ENCODE data around the gene DEXI. TPM values are rescaled to one million over a fixed set of nuclear protein-coding genes. Genes with fewer than 3 reads are reported as not detected.

Gene DEXI
- 42.8 TPM for total RNA-seq

- Histone ChIP-seq H3K9me3 (ENCODE audit: control insufficient read depth in 3 of 3, low read length in 3 of 3) (no peaks in the 10 kb centered on the region), H3K27ac (ENCODE audit: low read depth, low read length) (peak within 1 kb of the TSS; percentile 82), H3K27me3 (ENCODE audit: control insufficient read depth in 3 of 3, insufficient read depth in 3 of 3, low read length in 3 of 3) (no peaks in the 10 kb centered on the region), H3K9ac (ENCODE audit: low read depth in 1 of 3, low read length in 3 of 3) (peak within 1 kb of the TSS; percentile 86 to 97 (median 91)), H3K36me3 (ENCODE audit: control insufficient read depth in 3 of 3, insufficient read depth in 3 of 3, low read length in 3 of 3) (peaks cover 0 to 2% (median 0%) of the 10 kb centered on the region in 3 donors), H3K4me3 (ENCODE audit: low read length in 3 of 3) (peak within 1 kb of the TSS; percentile 82 to 95 (median 95)), H3K4me1 (ENCODE audit: control insufficient read depth in 3 of 3, insufficient read depth in 3 of 3, low read length in 3 of 3) (peaks cover 64 to 78% (median 75%) of the 10 kb centered on the region in 3 donors)
Measured at GRCh38 chr16:10942352-10943063, at the start of gene DEXI. TSS of gene DEXI (minus strand) at chr16:10942468. CDS start at chr16:10942005, 463 bp downstream.

- Histone ChIP-seq H3K27me3 (ENCODE audit: control insufficient read depth in 3 of 3, insufficient read depth in 3 of 3, low read length in 3 of 3) (no peaks in the 10 kb centered on the region), H3K4me3 (ENCODE audit: low read length in 3 of 3) (no peak overlapping the region), H3K9me3 (ENCODE audit: control insufficient read depth in 3 of 3, low read length in 3 of 3) (no peaks in the 10 kb centered on the region), H3K4me1 (ENCODE audit: control insufficient read depth in 3 of 3, insufficient read depth in 3 of 3, low read length in 3 of 3) (peaks cover 0 to 8% (median 7%) of the 10 kb centered on the region in 3 donors), H3K36me3 (ENCODE audit: control insufficient read depth in 3 of 3, insufficient read depth in 3 of 3, low read length in 3 of 3) (peaks cover 16 to 20% (median 17%) of the 10 kb centered on the region in 3 donors), H3K9ac (ENCODE audit: low read depth in 1 of 3, low read length in 3 of 3) (no peak overlapping the region), H3K27ac (ENCODE audit: low read depth, low read length) (no peak overlapping the region)
Measured at GRCh38 chr16:10990378-10990777, 48.1 kb upstream of the DEXI start.

- Histone ChIP-seq H3K4me1 (ENCODE audit: control insufficient read depth in 3 of 3, insufficient read depth in 3 of 3, low read length in 3 of 3) (peaks cover 0 to 8% (median 7%) of the 10 kb centered on the region in 3 donors), H3K9me3 (ENCODE audit: control insufficient read depth in 3 of 3, low read length in 3 of 3) (no peaks in the 10 kb centered on the region), H3K27me3 (ENCODE audit: control insufficient read depth in 3 of 3, insufficient read depth in 3 of 3, low read length in 3 of 3) (no peaks in the 10 kb centered on the region), H3K4me3 (ENCODE audit: low read length in 3 of 3) (no peak overlapping the region), H3K27ac (ENCODE audit: low read depth, low read length) (no peak overlapping the region), H3K36me3 (ENCODE audit: control insufficient read depth in 3 of 3, insufficient read depth in 3 of 3, low read length in 3 of 3) (peaks cover 14 to 17% (median 15%) of the 10 kb centered on the region in 3 donors), H3K9ac (ENCODE audit: low read depth in 1 of 3, low read length in 3 of 3) (peak overlapping the region in 1 of 3 donors; percentile 11)
Measured at GRCh38 chr16:10989559-10989958, 47.3 kb upstream of the DEXI start.

GRCh38 chr16:10988879-10989278 is 46.6 kb upstream of the DEXI start:
- H3K4me1 ChIP-seq (ENCODE audit: control insufficient read depth in 3 of 3, insufficient read depth in 3 of 3, low read length in 3 of 3), result peaks cover 0 to 8% (median 7%) of the 10 kb centered on the region in 3 donors
- H3K36me3 ChIP-seq (ENCODE audit: control insufficient read depth in 3 of 3, insufficient read depth in 3 of 3, low read length in 3 of 3), result peaks cover 9 to 12% (median 9%) of the 10 kb centered on the region in 3 donors

DNA sequence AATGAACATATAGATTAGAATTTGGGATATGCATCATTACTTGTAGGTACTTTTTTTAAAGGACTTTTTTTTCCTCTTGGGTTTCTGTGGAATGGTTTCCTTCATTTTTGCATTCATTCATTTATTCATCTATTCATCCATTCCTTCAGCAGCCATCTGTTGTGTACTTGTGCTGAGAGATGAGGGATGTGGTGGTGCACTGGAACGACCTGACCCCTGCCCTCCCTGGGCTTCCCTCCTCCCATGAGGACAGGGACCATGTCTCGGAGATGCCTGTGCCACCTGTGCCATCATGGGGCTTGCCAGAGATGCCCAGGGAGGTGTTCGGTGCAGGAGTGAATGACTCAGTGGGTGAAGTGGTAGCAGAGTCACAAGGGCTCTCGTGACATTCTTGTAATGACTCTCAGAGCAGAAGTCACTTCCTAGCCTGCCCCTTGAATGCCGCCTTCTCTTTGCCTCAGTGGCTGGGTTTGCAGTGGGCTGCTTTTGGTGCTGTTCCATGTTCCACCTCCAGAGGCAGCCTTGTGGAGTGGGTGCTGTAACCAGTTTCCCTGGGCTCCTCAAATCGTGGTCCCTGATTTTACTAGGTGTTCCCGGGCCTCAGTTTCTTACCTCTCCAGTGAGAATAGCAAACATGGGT is 46.0 kb upstream of the DEXI start:
- Histone ChIP-seq H3K9ac (ENCODE audit: low read depth in 1 of 3, low read length in 3 of 3) (no peak overlapping the region), H3K27me3 (ENCODE audit: control insufficient read depth in 3 of 3, insufficient read depth in 3 of 3, low read length in 3 of 3) (no peaks in the 10 kb centered on the region), H3K9me3 (ENCODE audit: control insufficient read depth in 3 of 3, low read length in 3 of 3) (no peaks in the 10 kb centered on the region), H3K4me3 (ENCODE audit: low read length in 3 of 3) (no peak overlapping the region), H3K27ac (ENCODE audit: low read depth, low read length) (no peak overlapping the region), H3K4me1 (ENCODE audit: control insufficient read depth in 3 of 3, insufficient read depth in 3 of 3, low read length in 3 of 3) (peaks cover 0 to 8% (median 7%) of the 10 kb centered on the region in 3 donors), H3K36me3 (ENCODE audit: control insufficient read depth in 3 of 3, insufficient read depth in 3 of 3, low read length in 3 of 3) (peaks cover 7 to 12% (median 11%) of the 10 kb centered on the region in 3 donors)

More at GRCh38 chr16:10988879-10989278, 46.6 kb upstream of the DEXI start:
- H3K27me3 ChIP-seq (ENCODE audit: control insufficient read depth in 3 of 3, insufficient read depth in 3 of 3, low read length in 3 of 3), result no peaks in the 10 kb centered on the region
- H3K9me3 ChIP-seq (ENCODE audit: control insufficient read depth in 3 of 3, low read length in 3 of 3), result no peaks in the 10 kb centered on the region
- no peak overlapping the region for H3K4me3 ChIP-seq (ENCODE audit: low read length in 3 of 3)
- no peak overlapping the region for H3K9ac ChIP-seq (ENCODE audit: low read depth in 1 of 3, low read length in 3 of 3)
- no peak overlapping the region for H3K27ac ChIP-seq (ENCODE audit: low read depth, low read length)

- H3K27ac ChIP-seq (ENCODE audit: low read depth, low read length), result no peak overlapping the region
- no peak overlapping the region for H3K4me3 ChIP-seq (ENCODE audit: low read length in 3 of 3)
- no peak overlapping the region for H3K9ac ChIP-seq (ENCODE audit: low read depth in 1 of 3, low read length in 3 of 3)
- peaks cover 7 to 16% (median 15%) of the 10 kb centered on the region in 3 donors for H3K36me3 ChIP-seq (ENCODE audit: control insufficient read depth in 3 of 3, insufficient read depth in 3 of 3, low read length in 3 of 3)
- peaks cover 0 to 8% (median 7%) of the 10 kb centered on the region in 3 donors for H3K4me1 ChIP-seq (ENCODE audit: control insufficient read depth in 3 of 3, insufficient read depth in 3 of 3, low read length in 3 of 3)
- H3K9me3 ChIP-seq (ENCODE audit: control insufficient read depth in 3 of 3, low read length in 3 of 3), result no peaks in the 10 kb centered on the region
- no peaks in the 10 kb centered on the region for H3K27me3 ChIP-seq (ENCODE audit: control insufficient read depth in 3 of 3, insufficient read depth in 3 of 3, low read length in 3 of 3)
Measured at GRCh38 chr16:10987361-10988163, 45.3 kb upstream of the DEXI start.

DNA sequence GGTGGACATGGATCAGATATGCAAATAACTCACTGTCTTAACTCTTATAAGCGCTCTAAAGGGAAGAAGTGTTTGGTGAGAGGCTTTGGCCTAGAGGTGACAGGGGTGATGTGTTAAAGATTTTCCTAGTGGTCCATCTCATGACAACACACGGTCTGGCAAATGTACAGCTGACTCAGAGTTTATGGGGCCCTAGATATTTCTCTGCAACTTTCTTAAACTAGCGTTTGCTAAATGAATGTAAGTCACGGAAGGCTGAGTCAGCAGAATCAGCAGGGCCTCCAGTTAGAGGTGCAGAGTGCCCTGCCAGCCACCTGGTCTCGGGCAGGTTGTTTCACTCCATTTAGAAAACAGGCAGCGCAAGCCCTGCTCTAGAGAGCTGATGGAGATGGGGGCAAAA is 42.2 kb upstream of the DEXI start:
- no peaks in the 10 kb centered on the region for H3K27me3 ChIP-seq (ENCODE audit: control insufficient read depth in 3 of 3, insufficient read depth in 3 of 3, low read length in 3 of 3)
- H3K4me1 ChIP-seq (ENCODE audit: control insufficient read depth in 3 of 3, insufficient read depth in 3 of 3, low read length in 3 of 3), result peaks cover 6 to 18% (median 10%) of the 10 kb centered on the region in 3 donors
- H3K9me3 ChIP-seq (ENCODE audit: control insufficient read depth in 3 of 3, low read length in 3 of 3), result no peaks in the 10 kb centered on the region
- H3K9ac ChIP-seq (ENCODE audit: low read depth in 1 of 3, low read length in 3 of 3), result no peak overlapping the region
- peaks cover 2 to 21% (median 16%) of the 10 kb centered on the region in 3 donors for H3K36me3 ChIP-seq (ENCODE audit: control insufficient read depth in 3 of 3, insufficient read depth in 3 of 3, low read length in 3 of 3)
- no peak overlapping the region for H3K27ac ChIP-seq (ENCODE audit: low read depth, low read length)
- H3K4me3 ChIP-seq (ENCODE audit: low read length in 3 of 3), result no peak overlapping the region

- H3K4me3 ChIP-seq (ENCODE audit: low read length in 3 of 3), result no peak overlapping the region
- H3K27me3 ChIP-seq (ENCODE audit: control insufficient read depth in 3 of 3, insufficient read depth in 3 of 3, low read length in 3 of 3), result no peaks in the 10 kb centered on the region
- H3K27ac ChIP-seq (ENCODE audit: low read depth, low read length), result no peak overlapping the region
- peaks cover 6 to 18% (median 9%) of the 10 kb centered on the region in 3 donors for H3K4me1 ChIP-seq (ENCODE audit: control insufficient read depth in 3 of 3, insufficient read depth in 3 of 3, low read length in 3 of 3)
- no peaks in the 10 kb centered on the region for H3K9me3 ChIP-seq (ENCODE audit: control insufficient read depth in 3 of 3, low read length in 3 of 3)
- peaks cover 2 to 23% (median 12%) of the 10 kb centered on the region in 3 donors for H3K36me3 ChIP-seq (ENCODE audit: control insufficient read depth in 3 of 3, insufficient read depth in 3 of 3, low read length in 3 of 3)
- no peak overlapping the region for H3K9ac ChIP-seq (ENCODE audit: low read depth in 1 of 3, low read length in 3 of 3)
Measured at GRCh38 chr16:10983159-10983558, 40.9 kb upstream of the DEXI start.

DNA sequence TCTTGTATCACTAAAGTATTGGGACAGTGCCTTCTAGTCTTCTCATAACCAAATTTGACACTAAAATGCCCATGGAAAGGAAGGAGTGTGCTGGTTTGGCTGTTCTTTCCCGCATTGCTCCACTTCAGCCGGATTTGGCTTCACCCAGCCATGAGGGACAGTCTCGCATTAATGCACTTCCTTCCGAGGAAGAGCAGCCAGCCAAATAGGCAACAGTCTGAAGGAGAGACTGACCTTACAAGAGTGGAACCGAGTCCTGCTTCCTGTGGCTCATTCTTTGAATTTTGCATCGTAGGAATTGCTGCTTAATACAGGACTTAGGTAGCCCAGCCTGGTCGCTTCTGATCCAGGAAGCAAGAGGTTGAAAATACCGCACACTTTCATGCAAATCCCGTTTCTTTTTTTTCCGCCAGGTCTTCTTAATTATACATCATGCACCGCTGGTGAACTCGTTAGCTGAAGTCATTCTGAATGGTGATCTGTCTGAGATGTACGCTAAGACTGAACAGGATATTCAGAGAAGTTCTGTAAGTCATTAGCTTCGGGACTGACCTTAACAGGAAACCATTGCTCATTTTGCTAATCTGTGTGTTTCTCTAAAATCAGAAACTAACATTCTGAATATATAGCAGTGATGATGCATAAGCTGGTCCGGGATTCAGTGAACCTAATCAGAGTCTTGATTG is 40.3 kb upstream of the DEXI start:
- Histone ChIP-seq H3K36me3 (ENCODE audit: control insufficient read depth in 3 of 3, insufficient read depth in 3 of 3, low read length in 3 of 3) (peaks cover 7 to 25% (median 15%) of the 10 kb centered on the region in 3 donors), H3K27ac (ENCODE audit: low read depth, low read length) (no peak overlapping the region), H3K4me1 (ENCODE audit: control insufficient read depth in 3 of 3, insufficient read depth in 3 of 3, low read length in 3 of 3) (peaks cover 6 to 18% (median 9%) of the 10 kb centered on the region in 3 donors)

More for the DNA sequence above, 40.3 kb upstream of the DEXI start:
- no peak overlapping the region for H3K9ac ChIP-seq (ENCODE audit: low read depth in 1 of 3, low read length in 3 of 3)
- H3K9me3 ChIP-seq (ENCODE audit: control insufficient read depth in 3 of 3, low read length in 3 of 3), result no peaks in the 10 kb centered on the region
- H3K4me3 ChIP-seq (ENCODE audit: low read length in 3 of 3), result no peak overlapping the region
- H3K27me3 ChIP-seq (ENCODE audit: control insufficient read depth in 3 of 3, insufficient read depth in 3 of 3, low read length in 3 of 3), result no peaks in the 10 kb centered on the region

All from skeletal muscle tissue (tissue), 4 donors.